HG02840 (cell line): ENCODE data around the gene CPXM2.

ENCODE experiments used
- ATAC-seq: cut with Tn5 transposase; IDR thresholded peaks from one replicate; pipeline ENCODE4 v1.9.1; 2021; ENCODE audit warnings: mild to moderate bottlenecking, moderate library complexity, moderate number of reproducible peaks; ENCODE audit not compliant: unreplicated experiment, low FRiP score

The CPXM2 gene

DNA sequence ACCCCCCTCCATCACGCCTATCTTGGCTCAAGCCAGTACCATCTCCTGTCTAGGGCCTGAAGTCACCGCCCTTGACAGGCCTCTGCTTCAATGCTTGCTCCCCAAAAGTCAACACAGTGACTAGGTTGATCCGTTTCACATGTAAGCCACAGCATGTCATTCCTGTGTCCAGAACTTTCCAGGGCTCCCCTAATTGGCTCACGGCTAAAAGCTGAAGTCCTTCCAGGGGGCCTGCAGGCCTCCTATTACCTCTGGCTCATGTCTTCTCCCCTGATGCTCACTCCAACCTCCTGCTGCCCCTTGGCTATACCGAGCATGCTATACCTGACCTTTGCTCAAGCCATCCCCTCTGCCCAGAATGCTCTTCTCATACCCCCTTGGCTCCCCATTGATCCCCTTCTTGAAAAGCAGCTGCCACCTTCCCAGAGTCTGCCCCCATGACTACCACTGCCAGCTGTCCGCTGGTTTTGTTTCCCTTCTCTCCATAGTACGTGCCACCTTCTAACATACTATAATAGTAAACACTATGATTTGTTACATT lies 39.1 kb downstream of the CPXM2 start:
- ATAC-seq, result no peak

DNA sequence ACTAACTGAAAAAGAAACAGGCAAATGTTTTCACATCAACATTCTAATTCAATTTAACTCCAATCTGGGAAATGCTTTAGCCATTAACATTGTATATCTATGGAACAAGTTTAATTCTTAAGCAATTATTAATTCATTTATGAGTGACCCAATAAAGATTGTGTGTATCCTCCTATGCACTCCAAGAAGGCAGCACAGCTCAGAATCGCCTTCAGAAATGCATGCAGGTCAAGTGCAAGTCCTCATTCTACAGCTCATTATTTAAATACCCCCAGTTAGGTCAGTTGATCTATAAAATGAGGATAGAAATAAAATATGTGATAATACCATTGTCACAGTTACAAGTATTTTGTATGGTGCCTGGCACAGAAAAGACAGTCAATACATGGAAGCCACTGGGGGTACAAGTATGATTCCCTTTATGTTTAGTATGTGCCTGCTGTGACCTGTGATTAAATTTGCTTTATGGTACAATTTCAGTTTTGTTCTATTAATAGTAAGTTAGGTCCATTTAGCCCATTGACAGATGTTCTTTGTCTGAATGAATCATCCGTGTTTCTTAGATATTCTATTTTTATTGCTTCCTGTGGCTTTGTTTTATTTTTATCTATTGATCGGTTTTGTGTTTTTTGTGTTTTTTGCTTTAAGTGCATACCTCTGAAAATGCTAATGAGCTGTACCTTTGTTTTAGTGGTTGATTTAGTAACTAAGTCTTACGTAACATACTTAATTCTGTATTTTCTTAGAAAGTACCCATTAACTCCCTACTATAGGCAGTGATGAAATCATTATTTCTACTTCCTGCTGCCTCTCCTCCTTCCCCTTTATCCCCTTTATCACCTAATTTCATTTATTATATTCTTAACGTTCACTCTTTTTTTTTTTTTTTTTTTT lies 42.8 kb downstream of the CPXM2 start:
- no peak for ATAC-seq

GRCh38 chr10:123847686-123848432 lies 43.7 kb downstream of the CPXM2 start:
- ATAC-seq, result no peak

GRCh38 chr10:123843835-123844234 lies 47.8 kb downstream of the CPXM2 start:
- no peak for ATAC-seq

DNA sequence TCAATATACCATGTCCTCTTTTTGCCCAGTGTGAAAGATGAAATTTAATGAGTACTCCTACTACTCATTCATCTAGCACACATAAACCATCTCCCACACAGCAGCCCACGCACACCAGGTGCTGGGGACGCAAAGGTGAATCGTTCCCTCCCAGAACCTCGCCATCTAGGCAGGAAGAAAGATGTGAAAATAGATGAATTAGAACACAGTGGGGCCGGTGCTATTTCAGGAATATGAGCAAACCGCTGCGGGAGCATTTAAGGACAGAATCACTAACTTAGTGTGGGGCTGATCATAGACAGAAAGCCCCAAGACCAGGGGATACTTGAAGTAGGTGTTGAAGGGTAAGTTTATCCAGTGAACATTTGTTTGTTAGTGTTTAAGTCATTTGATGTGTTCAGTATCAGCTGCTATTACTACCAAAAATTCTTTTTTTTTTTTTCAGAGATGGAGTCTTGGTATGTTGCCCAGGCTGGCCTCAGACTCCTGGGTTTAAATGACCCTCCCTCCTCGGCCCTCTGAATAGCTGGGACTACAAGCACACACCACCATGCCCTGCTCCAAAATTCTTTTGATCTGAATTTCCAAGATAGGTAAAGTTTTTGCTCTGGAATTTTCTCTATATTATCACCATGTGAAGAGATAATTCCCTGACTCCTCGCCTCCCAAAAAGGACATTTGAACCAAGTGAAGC lies 48.8 kb downstream of the CPXM2 start:
- no peak for ATAC-seq

DNA sequence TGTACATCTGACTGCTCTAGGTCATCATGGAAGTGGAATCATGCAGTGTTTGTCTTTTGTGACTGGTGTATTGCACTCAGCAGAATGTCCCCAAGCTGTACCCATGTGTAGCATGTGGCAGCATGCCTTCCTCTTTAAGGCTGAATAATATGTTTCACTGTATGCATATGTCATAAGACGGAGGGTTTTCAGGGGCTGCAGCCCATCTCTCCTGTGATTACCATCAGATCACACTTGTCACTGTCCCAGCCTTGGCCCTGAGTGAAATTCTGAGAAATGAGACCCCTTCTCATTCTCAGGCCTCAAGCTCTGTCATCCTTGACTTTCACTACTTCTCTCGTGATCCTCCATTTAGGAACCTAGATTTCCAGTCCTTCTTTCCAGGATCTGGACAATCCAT lies 50.0 kb downstream of the CPXM2 start:
- ATAC-seq, result no peak

- no peak for ATAC-seq
These were observed 50.5 kb downstream of the CPXM2 start for GRCh38 chr10:123841115-123841514.

GRCh38 chr10:123840714-123841113 lies 50.9 kb downstream of the CPXM2 start:
- ATAC-seq, result no peak

DNA sequence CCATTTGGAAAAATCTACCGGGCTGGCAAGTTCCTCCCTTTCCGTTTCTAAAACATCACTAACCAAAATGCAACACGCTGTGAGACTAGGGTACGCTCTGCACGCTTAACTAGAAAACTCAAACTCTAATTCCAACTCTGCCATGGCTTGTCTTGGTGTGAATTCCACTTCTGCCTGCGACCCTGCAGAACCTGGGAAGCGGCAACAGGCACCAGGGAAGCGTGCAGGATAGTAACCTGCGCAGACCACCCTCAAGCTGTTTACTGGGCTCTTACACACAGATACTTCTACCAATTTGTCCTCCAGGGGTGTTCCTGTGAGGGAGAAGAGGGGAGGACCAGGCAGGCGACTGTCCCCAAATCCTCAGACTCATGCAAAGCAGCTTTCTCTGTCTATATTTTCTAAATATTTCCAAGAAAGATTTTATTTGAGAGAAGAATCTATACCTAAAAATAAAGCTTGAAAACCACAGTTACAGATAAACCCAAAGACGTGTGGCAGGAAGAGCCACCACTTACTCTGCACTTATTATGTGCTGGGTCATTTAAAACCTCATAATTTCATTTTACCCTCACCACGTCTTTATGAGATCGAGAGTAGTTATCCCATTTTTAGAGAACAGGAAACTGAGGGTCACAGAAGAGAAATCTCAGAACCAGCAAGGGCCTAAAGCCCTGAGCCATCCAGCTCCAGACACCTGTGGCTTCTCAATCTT lies 52.9 kb downstream of the CPXM2 start:
- no peak for ATAC-seq

DNA sequence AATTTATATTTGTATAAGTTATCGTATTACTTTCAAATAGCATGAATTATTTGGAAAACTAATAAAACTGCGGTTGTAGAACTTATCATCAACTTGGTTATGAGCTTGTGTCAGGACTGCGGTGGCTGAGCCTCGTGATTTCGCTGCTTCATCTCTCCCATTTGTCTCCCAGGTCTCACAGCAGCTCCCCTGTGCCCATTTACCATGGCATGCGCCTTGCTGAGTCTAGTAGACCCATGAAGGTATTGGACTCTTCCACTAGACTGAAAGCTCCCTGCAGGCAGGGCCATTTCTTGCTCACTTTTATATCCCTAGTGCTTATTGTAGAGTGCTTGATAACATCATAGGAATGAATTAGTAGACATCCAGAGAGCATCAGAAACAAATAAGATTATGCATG lies 53.9 kb downstream of the CPXM2 start:
- no peak for ATAC-seq

GRCh38 chr10:123836418-123837145 lies 55.0 kb downstream of the CPXM2 start:
- no peak for ATAC-seq

DNA sequence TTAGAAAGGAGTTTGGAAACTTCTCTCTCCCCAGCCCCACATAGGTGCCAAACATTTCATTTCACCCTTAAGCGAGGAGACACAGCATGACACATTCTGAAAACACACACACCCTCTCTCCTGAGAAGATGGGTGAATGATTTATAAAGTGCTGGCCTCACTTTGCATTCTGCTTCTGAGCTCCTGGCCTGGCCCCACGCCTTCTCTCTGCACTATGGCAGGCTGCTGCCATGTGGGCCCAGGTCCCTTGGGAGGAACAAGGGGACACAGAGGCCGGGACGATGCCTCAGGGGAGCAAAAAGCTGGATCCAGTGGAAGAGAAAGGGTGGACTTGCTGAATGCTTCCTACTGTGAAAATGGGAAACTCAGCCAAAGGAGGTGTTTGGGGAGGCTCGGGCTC lies 56.0 kb downstream of the CPXM2 start:
- peak; percentile 94 for ATAC-seq

DNA sequence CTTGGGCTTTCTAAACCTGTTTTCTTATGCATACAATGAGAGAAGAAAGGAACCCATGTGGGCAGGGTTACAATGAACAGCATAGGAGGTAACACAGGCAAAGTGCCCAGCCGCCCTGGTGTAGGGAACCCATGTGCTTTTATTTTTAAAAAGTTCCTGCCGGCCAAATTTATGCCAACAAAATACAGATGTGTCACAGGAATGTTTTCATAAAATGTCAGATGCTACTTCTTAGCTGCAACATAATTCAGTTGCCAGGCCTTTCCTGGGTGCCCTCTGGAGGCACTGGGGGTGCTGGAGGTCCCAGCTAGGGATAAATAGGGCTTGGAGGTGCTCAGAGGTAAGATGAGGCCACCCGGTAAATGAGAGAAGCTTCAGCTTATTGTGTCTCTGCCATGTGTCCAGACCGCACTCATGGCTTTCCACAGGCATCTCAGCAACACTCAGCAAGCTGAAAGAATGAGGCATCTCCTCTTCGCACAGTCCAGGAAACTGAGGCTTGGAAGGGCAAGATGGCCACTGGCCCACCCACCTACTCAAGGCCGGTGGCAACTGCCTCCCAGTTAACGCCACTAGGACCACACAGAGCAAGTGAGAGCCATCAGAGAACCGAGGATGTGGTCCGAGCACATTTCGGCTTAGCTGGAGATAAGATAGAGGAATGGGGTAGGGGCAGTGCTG lies 58.3 kb downstream of the CPXM2 start:
- ATAC-seq, result no peak

GRCh38 chr10:123831259-123831658 lies 60.3 kb downstream of the CPXM2 start:
- no peak for ATAC-seq

DNA sequence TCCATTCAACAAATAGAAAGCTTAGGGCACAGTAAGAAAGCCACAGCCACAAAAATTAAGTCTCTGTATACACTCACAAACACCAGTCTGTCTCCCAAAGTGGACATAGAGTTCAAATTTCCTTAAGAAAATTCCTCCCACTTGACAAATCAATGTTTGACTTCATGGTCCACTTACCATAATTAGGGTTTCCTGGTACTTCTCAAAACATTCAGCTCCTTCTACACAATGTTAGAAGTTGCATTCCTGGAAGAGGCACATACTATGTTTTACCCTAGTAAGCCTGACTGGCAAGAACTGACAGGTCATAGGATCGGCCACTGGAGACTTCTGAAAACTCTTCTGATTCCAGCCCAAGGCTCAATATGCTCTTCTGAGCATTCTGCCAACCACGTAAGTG lies 70.5 kb downstream of the CPXM2 start:
- no peak for ATAC-seq

- no peak for ATAC-seq
These were observed 82.0 kb downstream of the CPXM2 start for GRCh38 chr10:123809632-123810031.

- no peak for ATAC-seq
These were observed 82.7 kb downstream of the CPXM2 start for GRCh38 chr10:123808906-123809305.

DNA sequence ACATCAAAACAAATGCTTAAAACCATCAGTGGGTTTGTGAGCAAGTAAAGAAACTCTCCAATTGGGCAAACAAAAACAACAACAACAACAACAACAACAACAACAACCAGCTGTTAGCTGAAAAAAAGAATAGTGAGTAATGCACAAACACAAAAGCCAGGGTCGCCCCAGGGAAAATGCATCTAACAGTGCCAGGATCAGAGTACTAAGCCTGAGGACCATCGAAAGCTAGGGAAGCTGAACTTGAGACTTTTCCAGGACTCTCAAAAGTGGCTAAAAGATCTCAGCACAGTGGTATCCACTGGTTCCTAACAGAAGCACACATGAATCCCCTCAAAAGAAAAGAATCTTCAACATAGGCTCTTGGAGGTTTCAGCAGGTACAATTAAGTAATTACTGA lies 83.3 kb downstream of the CPXM2 start:
- no peak for ATAC-seq

DNA sequence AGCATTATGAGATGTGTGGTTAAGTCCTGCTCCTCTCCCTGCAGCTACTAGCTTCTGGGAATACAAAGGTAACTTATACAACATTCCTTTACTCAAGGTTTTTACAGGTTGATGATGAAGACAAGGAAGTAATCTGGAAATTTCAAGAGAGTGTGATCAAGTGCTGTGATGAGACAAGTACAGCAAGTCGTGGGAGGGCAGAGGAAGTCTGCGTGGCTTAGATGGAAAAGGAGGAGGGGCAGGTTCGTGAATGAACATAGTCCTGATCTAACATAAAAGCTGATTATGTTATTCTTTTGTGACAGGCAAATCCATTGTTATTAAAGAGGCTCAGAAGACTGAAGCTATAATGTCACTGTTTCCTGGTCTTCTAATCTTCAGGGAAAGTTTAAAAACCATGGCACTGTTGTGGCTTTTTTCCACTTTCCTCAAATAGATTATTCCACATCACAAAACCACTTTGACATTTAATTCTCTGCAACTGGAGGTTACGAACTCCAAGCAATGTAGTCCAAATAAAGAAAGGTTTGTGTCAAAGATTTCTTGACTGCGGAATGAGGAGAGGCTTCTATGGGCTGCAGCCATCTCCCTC lies 84.1 kb downstream of the CPXM2 start:
- ATAC-seq, result no peak
